Measurements from ENCODE around the gene GLYAT.
"Not testable (repeated sequence)": the region's sequence is repeated elsewhere in the genome, so short reads cannot be mapped to it uniquely, and the experiment has no call there.

The GLYAT gene

DNA sequence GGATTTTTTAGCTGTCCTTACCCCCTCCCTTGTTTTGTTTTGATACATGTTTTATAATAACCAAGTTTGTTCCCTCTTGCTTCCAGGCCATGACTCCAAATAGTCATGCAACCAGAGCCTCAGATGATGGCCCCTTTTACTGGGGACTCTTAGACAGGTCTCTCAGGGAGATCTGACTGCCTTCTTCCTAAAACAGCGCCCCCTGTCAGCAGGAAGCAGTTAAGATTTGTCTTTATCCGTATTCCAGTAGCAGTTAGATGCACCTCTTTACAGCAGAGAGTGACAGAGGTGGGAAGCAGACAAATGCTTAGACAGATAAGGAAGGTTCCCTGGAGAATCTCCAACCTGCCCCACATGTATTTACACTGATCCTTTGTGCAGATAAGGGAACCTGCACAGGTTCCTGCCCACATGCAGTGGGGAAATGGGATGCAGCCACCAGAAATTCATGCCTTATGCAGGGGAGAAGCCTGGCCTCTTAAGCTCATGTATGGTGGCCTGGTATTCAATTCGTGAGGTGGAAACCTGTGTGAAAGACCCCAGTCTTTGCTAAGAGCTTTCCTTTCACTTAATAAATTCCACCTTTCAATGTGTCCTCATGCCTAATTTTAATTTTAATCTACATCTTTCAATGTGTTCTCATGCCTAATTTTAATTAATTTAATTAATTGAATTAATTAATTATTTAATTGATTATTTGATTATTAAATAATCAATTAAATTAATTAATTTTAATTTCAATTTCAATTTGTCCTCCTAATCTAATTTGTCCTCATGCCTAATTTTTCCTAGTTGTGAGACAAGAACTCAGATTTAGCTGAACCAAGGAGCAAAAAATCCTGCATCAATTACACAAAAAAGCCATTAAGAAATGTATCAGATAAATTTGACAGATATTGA, 11.5 kb upstream of the GLYAT start:
- DNase-seq: no peak

DNA sequence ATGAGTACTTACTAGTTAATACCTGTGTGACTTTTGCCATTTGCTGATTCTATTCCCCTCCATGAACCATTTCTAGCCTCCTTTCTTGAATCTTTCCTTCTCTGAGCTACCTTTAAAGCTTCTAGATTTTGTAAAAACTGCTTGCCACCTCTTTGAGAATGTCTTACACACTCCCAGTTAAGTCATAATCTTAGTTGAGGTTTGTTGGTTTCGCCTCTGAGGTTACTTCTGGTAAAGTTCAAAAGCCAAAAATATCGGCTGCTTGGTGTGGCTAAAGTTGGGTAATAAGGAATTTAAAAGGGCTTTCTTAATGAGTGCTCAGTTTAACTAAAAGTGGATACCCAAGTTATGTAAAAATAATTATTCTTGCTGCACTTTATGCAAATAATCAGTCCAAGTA, 10.4 kb upstream of the GLYAT start:
- no peak for DNase-seq

- DNase-seq: no peak
Measured at GRCh38 chr11:58741127-58741526, 9.4 kb upstream of the GLYAT start.

DNA sequence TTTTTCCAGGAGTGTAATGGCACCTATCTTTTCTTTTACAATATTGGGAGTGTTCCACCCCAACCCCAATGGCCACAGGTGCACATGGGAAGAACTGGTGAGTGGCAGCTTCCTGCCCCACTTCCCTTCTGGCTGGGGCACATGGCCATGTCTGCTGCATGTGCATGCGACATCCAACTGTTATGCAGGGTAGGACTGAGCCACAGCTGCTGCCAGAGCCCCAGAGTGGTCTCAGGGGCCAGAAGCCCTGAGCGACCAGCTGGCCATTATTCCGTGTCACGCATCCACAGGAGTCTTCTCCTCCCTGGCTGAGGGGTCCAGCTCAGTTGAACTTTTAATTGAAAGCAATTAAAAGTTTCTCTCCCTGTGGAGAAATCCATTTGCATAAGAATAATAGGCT, 8.7 kb upstream of the GLYAT start:
- no peak for DNase-seq

GRCh38 chr11:58739725-58740430, 8.1 kb upstream of the GLYAT start:
- no peak for DNase-seq

- DNase-seq: no peak
Measured at GRCh38 chr11:58734681-58735490, 3.1 kb upstream of the GLYAT start.

- DNase-seq: no peak
Measured at GRCh38 chr11:58730507-58731089, 1.1 kb downstream of the GLYAT start.

DNA sequence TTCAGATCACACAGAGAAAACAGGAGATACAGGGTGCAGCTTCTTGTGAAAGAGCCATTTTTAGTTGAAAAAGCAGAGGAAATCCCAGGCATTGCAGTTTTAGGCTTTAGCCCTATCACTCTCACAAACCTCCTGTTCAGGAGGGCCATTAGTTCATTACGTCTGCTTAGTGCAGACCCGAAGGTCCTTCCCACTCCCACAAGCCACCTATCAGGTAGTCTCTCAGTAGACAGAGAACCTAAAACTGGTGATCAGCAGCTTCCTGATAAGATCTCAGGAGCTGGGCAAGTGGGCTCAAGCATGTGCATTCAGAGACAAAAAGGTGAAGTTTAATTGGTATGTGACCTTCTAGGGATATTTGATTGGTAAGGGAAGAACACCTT, 4.3 kb downstream of the GLYAT start:
- DNase-seq: no peak

DNA sequence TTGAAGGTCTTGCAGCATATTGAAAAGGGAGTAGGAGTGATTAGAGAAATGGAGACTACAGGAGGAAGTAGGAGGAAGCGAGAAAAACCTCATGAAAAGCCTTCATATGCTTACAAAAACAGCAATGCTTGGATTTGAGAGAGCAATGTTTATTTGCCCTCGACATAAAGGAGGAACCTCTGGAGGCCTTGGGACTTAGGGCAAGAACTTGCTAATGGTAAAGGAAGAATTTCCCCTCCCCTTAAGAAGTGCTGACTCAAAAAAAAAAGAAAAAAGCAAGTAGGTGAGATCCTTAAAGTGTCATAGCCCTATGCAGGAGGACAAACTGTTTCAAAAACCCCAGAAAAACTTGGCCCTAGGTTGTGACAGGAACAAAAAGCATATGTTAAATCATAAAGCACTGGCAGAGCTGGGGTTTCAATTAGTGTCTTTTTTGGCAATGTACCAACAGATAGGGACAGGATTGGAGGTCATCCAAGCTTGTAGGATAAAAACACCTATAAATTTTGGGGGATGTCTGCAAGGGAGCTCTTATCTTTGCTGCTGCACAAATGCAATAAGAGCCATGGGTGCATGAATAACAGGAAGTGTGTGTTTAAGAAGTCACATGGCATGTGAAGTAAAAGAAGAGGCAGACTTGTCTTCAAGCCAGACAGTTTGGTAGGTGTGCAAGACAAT, 4.9 kb downstream of the GLYAT start:
- DNase-seq: peak; percentile 31

- no peak for DNase-seq
Measured at GRCh38 chr11:58719406-58720117, 12.2 kb downstream of the GLYAT start.

GRCh38 chr11:58712531-58712930, 19.2 kb downstream of the GLYAT start:
- no peak for DNase-seq

DNA sequence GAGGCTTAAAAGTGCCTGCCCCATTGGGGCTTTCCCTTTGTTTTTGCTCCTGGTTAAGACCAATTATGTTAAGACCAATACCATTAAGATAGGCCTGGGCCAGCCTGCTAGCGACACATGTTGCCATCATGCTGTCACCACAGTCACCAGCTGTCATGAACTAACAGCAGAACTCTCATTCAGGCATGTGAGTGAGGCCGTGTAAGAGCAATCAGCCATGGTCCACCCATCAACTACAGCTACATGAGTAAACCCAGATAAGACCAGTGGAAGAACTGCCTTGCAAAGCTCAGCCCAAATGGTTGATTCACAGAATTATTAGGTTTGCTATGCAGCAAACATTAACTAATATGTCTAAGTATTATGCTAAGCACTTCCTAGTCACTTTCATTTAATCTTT, 19.9 kb downstream of the GLYAT start:
- DNase-seq: no peak

DNA sequence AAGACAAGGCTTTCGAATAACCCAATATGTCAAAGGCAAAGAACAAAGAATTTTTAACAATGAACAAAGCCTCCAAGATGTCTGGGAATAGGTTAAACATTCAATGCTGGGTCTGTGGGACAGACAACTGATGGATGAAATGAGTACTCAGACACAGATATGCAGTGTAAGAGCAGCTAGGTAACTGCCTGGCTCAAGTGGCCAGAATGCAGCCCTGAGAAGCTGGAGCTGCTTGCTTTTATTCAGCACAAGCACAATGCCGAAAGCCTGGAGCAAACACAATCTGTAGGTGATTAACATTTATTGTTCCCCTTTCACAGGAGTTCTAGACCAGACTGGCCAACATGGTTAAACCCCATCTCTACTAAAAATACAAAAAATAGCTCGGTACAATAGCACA, 24.0 kb downstream of the GLYAT start:
- DNase-seq: no peak

GRCh38 chr11:58696825-58697224, 34.9 kb downstream of the GLYAT start:
- DNase-seq: not testable (repeated sequence)

GRCh38 chr11:58693026-58693425, 38.7 kb downstream of the GLYAT start:
- DNase-seq: no peak

- DNase-seq: no peak
Measured at GRCh38 chr11:58691675-58692074, 40.1 kb downstream of the GLYAT start.

GRCh38 chr11:58688789-58689503, 42.8 kb downstream of the GLYAT start:
- DNase-seq: no peak

DNA sequence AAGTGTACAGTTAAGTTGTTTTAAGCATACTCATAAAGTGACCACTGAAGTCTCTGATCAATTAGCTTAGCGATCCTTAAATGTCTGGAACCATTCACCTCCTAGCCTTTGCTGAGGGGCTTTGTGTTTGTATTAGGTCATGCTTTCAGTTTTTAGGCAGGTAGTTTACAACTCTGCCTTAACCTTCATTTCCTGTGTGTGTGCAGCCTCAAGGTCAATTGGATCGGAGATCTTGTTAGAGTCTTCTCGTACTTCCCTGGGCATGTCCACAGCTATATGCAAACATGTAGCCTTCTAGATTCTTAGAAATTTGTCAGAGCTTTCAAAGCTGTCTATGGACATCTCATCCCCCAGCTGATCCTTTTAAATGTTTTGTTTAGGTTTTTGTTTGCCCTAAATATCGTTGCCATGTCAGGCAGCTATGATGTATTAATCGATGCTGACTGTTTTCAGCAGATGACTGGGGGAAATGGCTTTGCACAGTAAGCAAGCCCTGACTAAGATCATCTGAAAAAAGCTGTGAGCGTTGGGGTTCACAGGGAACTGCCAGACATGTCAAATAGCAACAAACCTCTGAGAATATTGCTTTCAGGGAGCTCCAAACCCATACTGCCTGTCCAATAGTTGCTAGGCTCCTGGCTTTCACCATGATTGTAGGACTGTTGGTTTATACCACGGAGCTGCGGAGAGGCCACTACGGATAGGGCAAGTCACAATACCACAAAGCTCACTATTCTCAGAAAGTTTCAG, 45.6 kb downstream of the GLYAT start:
- no peak for DNase-seq

DNA sequence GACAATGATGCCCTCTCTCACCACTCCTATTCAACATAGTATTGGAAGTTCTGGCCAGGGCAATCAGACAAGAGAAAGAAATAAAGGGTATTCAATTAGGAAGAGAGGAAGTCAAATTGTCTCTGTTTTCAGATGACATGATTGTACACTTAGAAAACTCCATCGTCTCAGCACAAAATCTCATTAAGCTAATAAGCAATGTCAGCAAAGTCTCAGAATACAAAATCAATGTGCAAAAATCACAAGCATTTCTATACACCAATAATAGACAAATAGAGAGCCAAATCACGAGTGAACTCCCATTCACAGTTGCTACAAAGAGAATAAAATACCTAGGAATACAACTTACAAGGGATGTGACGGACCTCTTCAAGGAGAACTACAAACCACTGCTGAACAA, 49.1 kb downstream of the GLYAT start:
- not testable (repeated sequence) for DNase-seq

GRCh38 chr11:58677536-58677935, 54.2 kb downstream of the GLYAT start:
- DNase-seq: not testable (repeated sequence)

All from NCI-H345 (cell line).